KMS-11 (cell line): Measurements from ENCODE around the gene COL25A1.
A peak's percentile ranks its signal among the peaks of the same experiment; 100 is the strongest.

Source experiments
- H2AFZ ChIP-seq: fragments of 200-600 bp; sonication (generic); 2 replicates; pipeline ENCODE4 v1.6.1; 2016; ENCODE audit warnings: antibody characterized with exemption, mixed run types, low read depth
- H3K27ac ChIP-seq: fragments of 200-600 bp; sonication (generic); 2 replicates; pipeline ENCODE4 v1.6.1; 2016; ENCODE audit warnings: mild to moderate bottlenecking, mixed run types
- H3K27me3 ChIP-seq: fragments of 200-600 bp; sonication (generic); 2 replicates; pipeline ENCODE4 v1.6.1; 2017; ENCODE audit warnings: mild to moderate bottlenecking, low read depth, mixed run types, moderate library complexity; ENCODE audit not compliant: insufficient read depth
- H3K36me3 ChIP-seq: fragments of 200-600 bp; sonication (generic); 2 replicates; pipeline ENCODE4 v1.6.1; 2017; ENCODE audit warnings: mild to moderate bottlenecking, mixed run types; ENCODE audit not compliant: insufficient read depth
- H3K4me1 ChIP-seq: fragments of 200-600 bp; sonication (generic); 2 replicates; pipeline ENCODE4 v1.6.1; 2016; ENCODE audit warnings: mild to moderate bottlenecking, low read depth, mixed run types; ENCODE audit not compliant: poor library complexity, severe bottlenecking
- H3K4me2 ChIP-seq: fragments of 200-600 bp; sonication (generic); 2 replicates; pipeline ENCODE4 v1.7.0; 2016; ENCODE audit warnings: mild to moderate bottlenecking, mixed run types
- H3K4me3 ChIP-seq: fragments of 200-600 bp; sonication (generic); IDR thresholded peaks from 2 replicates; pipeline ENCODE4 v1.6.1; 2017; ENCODE audit warnings: low read depth, low read length, mixed read lengths; ENCODE audit not compliant: insufficient read depth
- H3K79me2 ChIP-seq: fragments of 200-600 bp; sonication (generic); 2 replicates; pipeline ENCODE4 v1.6.1; 2016; ENCODE audit warnings: low read depth, mixed run types; ENCODE audit not compliant: insufficient read depth
- H3K9ac ChIP-seq: fragments of 200-600 bp; sonication (generic); 2 replicates; pipeline ENCODE4 v1.6.1; 2016; ENCODE audit warnings: mild to moderate bottlenecking, mixed run types
- H4K20me1 ChIP-seq: fragments of 200-600 bp; sonication (generic); 2 replicates; pipeline ENCODE4 v1.6.1; 2016; ENCODE audit warnings: mild to moderate bottlenecking, mixed run types; ENCODE audit not compliant: insufficient read depth
- CTCF ChIP-seq: fragments of 200-600 bp; sonication (generic); conservative IDR thresholded peaks from 2 replicates; pipeline ENCODE4 v1.6.1; 2017; ENCODE audit warnings: low read depth, mild to moderate bottlenecking, antibody characterized with exemption, low read length, moderate library complexity, mixed read lengths

Gene COL25A1

GRCh38 chr4:108831291-108831690 is 471.2 kb downstream of the COL25A1 start:
- H3K9ac ChIP-seq, result no peak overlapping the region
- no peak for TF ChIP-seq CTCF
- no peaks in the 10 kb centered on the region for H3K36me3 ChIP-seq
- no peak overlapping the region for H3K4me3 ChIP-seq
- H3K4me1 ChIP-seq, result peaks cover 59% of the 10 kb centered on the region
- no peaks in the 10 kb centered on the region for H3K79me2 ChIP-seq
- H4K20me1 ChIP-seq, result no peaks in the 10 kb centered on the region
- no peak overlapping the region for H3K27ac ChIP-seq
- no peaks in the 10 kb centered on the region for H3K27me3 ChIP-seq
- H3K4me2 ChIP-seq, result peak overlapping the region; percentile 56; the same call in 1 of the 2 replicates
- no peak overlapping the region for H2AFZ ChIP-seq

- peak overlapping the region; percentile 56 for H3K4me2 ChIP-seq
- no peaks in the 10 kb centered on the region for H3K27me3 ChIP-seq
- H3K36me3 ChIP-seq, result no peaks in the 10 kb centered on the region
- H3K4me3 ChIP-seq, result no peak overlapping the region
- no peak for TF ChIP-seq CTCF
- H4K20me1 ChIP-seq, result no peaks in the 10 kb centered on the region
- H3K79me2 ChIP-seq, result no peaks in the 10 kb centered on the region
- peak overlapping the region; percentile 30; the same call in 1 of the 2 replicates for H3K27ac ChIP-seq
- no peak overlapping the region for H3K9ac ChIP-seq
- 0 out of 2 replicates have a peak overlapping the region, but pooled peaks have one; percentile 15 for H2AFZ ChIP-seq
- peaks cover 59% of the 10 kb centered on the region for H3K4me1 ChIP-seq
Measured at GRCh38 chr4:108830509-108831244, 471.8 kb downstream of the COL25A1 start.

- H3K4me2 ChIP-seq, result peak overlapping the region; percentile 56
- H3K27me3 ChIP-seq, result no peaks in the 10 kb centered on the region
- no peak overlapping the region for H3K4me3 ChIP-seq
- no peaks in the 10 kb centered on the region for H4K20me1 ChIP-seq
- no peak overlapping the region for H3K9ac ChIP-seq
- H3K27ac ChIP-seq, result peak overlapping the region; percentile 30; the same call in 1 of the 2 replicates
- no peaks in the 10 kb centered on the region for H3K79me2 ChIP-seq
- H2AFZ ChIP-seq, result 0 out of 2 replicates have a peak overlapping the region, but pooled peaks have one; percentile 5
- H3K4me1 ChIP-seq, result peaks cover 57% of the 10 kb centered on the region
- H3K36me3 ChIP-seq, result no peaks in the 10 kb centered on the region
- TF ChIP-seq CTCF, result no peak
Measured at GRCh38 chr4:108829966-108830492, 472.4 kb downstream of the COL25A1 start.

GRCh38 chr4:108828620-108829019 is 473.8 kb downstream of the COL25A1 start:
- no peaks in the 10 kb centered on the region for H4K20me1 ChIP-seq
- no peaks in the 10 kb centered on the region for H3K79me2 ChIP-seq
- H3K9ac ChIP-seq, result no peak overlapping the region
- H3K4me3 ChIP-seq, result no peak overlapping the region
- H3K4me1 ChIP-seq, result peaks cover 49% of the 10 kb centered on the region
- no peaks in the 10 kb centered on the region for H3K36me3 ChIP-seq
- no peak for TF ChIP-seq CTCF
- H3K27me3 ChIP-seq, result no peaks in the 10 kb centered on the region
- peak overlapping the region; percentile 22; the same call in 1 of the 2 replicates for H3K4me2 ChIP-seq
- H2AFZ ChIP-seq, result no peak overlapping the region
- no peak overlapping the region for H3K27ac ChIP-seq
